T-helper 2 cell (primary cell): ENCODE results near the gene COX8C.

Experiments
- DNase-seq, 5 experiments: peaks; one replicate each; pipeline versions ENCODE4 v3.0.0 to v3.0.0-alpha.2; 2012 to 2022
- total RNA-seq, 2 donors: gene quantifications; one replicate each; lab custom pipeline; 2026; lab: John Stamatoyannopoulos, UW

COX8C gene
- total RNA-seq = 0 reads per million in 2 donors

GRCh38 chr14:93346926-93347721 lies at the start of gene COX8C:
TSS of gene COX8C (plus strand) at chr14:93347182. CDS start at chr14:93347269, 87 bp downstream.
- DNase-seq = no peak

- DNase-seq = no peak
Measured at GRCh38 chr14:93299416-93299815, 47.6 kb upstream of the COX8C start.

- no peak for DNase-seq
Measured at GRCh38 chr14:93299866-93300265, 47.1 kb upstream of the COX8C start.

- DNase-seq = no peak
Measured at GRCh38 chr14:93301821-93302447, 45.0 kb upstream of the COX8C start.

GRCh38 chr14:93302688-93303581 lies 44.0 kb upstream of the COX8C start:
- DNase-seq = no peak

- DNase-seq = no peak
Measured at GRCh38 chr14:93303659-93304058, 43.3 kb upstream of the COX8C start.

- DNase-seq = no peak
Measured at GRCh38 chr14:93304771-93305170, 42.2 kb upstream of the COX8C start.

GRCh38 chr14:93305725-93306418 lies 41.1 kb upstream of the COX8C start:
- no peak for DNase-seq

- DNase-seq = no peak
Measured at GRCh38 chr14:93306812-93307211, 40.2 kb upstream of the COX8C start.

GRCh38 chr14:93308686-93309345 lies 38.2 kb upstream of the COX8C start:
- DNase-seq = no peak

GRCh38 chr14:93309427-93309966 lies 37.5 kb upstream of the COX8C start:
- DNase-seq = peak in 1 of 5 experiments; percentile 10

- no peak for DNase-seq
Measured at GRCh38 chr14:93311082-93311481, 35.9 kb upstream of the COX8C start.

- DNase-seq = no peak
Measured at GRCh38 chr14:93315575-93315974, 31.4 kb upstream of the COX8C start.

GRCh38 chr14:93316716-93317115 lies 30.3 kb upstream of the COX8C start:
- DNase-seq = no peak

GRCh38 chr14:93317210-93317874 lies 29.6 kb upstream of the COX8C start:
- DNase-seq = no peak

GRCh38 chr14:93317875-93318807 lies 28.8 kb upstream of the COX8C start:
- no peak for DNase-seq

GRCh38 chr14:93318927-93319326 lies 28.1 kb upstream of the COX8C start:
- DNase-seq = no peak

- no peak for DNase-seq
Measured at GRCh38 chr14:93319494-93319893, 27.5 kb upstream of the COX8C start.

- no peak for DNase-seq
Measured at GRCh38 chr14:93319958-93320357, 27.0 kb upstream of the COX8C start.

GRCh38 chr14:93320489-93320888 lies 26.5 kb upstream of the COX8C start:
- no peak for DNase-seq
